IPS-NIHi7 (cell line): ENCODE data around the gene C13orf46.
"Not testable (repeated sequence)": the region's sequence is repeated elsewhere in the genome, so short reads cannot be mapped to it uniquely, and the experiment has no call there.

Experiments used
- DNase-seq: peaks from one replicate; pipeline ENCODE4 v3.0.0; 2012; ENCODE audit warnings: mixed read lengths; ENCODE audit errors: extremely low spot score

Gene C13orf46

DNA sequence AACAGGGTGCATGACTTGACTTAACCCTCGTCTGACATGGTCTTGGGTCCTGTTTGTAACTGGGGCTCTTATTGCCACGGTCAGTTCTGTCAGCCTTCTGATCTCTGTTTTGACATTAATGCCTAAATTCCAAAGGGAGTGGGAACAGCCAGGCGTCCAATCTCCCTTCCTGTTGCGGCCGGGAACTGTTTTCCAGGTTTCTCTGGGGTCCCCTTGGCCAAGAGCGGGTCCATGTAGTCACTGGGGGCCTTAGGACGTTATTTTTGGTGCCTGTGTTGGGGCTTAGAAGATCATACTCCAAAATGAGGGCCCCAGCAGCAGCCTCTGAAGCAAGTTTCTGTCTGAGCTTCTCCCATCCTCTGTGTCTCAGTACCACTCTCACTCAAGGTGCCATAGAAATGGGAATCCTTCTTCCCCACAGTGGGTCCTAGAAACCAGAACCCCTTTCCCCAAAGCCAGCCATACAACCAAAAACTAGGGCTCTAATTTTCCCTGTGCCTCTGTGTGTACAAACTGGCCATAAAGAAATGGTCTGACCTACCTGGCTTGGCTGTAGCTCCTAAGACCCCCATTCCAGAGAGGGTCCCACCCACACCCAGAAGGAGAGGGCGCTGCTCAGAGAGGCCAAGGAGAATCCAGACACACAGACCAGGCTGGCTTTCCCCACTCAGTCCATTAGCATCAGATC lies 50.4 kb downstream of the C13orf46 start:
- no peak for DNase-seq

DNA sequence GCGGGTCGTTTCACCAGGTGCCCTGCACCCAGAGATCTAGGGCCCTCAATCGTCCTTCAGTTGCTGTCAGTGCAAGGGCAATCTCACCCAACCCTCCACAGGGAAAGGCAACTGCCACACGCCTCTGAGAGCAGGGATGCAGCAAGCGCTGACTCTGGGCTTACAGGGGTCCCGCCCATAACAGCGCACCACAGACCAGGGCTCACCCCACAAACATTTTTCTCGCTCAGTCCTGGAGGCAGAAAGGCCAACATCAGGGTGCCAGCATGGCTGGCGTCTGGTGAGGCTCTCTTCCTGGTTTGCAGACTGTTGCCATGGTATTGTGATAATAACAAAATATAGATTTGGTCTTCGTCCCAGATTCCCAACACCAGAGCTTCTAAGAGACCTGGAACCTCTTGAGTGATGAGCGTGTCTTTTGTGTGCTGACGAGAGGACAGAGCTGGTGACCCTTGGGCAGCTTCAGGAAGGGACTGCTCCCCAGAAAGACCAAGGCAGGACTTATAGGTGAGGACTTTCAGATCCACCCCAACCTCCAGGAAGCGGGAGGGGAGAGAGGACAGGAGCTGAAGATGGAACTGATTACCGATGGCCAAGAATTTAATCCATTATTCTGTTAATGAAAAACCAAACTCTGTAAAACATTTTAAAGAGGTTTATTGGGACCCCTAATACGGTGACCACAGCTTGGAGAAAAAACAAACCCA lies 51.3 kb downstream of the C13orf46 start:
- no peak for DNase-seq

DNA sequence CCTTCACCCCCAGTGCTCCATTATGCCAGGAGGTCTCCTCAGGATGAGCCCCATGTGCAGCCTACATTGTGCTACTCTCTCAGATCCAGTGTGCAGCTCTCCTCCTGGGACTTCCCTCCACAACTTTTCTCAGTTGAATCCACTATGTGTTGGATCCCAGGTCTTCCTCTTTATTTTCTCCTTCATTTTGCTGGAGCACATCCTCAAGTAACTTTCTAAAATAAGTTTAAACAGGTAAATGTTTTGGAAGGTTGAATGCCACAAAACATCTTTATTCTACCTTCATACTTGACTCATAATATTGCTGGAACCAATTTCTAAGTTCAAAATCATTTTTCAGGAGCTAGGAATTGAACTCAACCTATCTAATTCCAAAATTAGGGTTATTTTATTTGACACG lies 52.1 kb downstream of the C13orf46 start:
- DNase-seq, result no peak

GRCh38 chr13:113920606-113921286 lies 53.1 kb downstream of the C13orf46 start:
- no peak for DNase-seq

DNA sequence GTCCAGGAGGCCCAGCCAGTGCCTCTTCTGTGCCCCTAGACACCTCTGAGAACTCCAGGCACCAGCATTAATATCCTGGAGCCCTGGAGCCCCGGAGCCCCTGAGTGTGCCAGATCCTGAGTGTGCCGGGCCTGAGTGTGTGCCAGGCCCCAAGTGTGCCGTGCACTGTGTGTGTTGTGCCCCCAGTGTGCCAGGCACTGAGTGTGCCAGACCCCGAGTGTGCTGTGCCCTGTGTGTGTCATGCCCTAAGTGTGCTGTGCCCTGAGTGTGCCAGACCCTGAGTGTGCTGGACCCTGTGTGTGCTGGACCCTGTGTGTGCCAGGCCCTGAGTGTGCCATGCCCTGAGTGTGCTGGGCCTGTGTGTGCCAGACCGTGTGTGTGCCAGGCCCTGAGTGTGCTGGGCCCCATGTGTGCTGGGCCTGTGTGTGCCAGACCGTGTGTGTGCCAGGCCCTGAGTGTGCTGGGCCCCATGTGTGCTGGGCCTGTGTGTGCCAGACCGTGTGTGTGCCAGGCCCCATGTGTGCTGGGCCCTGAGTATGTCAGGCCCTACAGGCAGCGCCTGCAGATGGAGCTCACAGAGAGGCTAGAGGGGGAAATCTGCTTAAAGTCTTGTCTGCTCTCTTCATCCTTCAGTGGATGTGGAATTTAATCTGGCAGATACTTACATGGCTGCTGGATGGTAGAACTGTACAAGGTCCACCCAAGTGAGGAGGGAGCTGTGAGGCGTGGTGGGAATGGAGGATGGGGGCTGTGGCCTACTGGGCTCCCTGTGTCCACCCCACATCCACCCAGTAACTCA lies 53.9 kb downstream of the C13orf46 start:
- DNase-seq, result no peak

- DNase-seq, result no peak
Observed at GRCh38 chr13:113918981-113919701, 54.7 kb downstream of the C13orf46 start.

GRCh38 chr13:113918580-113918979 lies 55.3 kb downstream of the C13orf46 start:
- no peak for DNase-seq

DNA sequence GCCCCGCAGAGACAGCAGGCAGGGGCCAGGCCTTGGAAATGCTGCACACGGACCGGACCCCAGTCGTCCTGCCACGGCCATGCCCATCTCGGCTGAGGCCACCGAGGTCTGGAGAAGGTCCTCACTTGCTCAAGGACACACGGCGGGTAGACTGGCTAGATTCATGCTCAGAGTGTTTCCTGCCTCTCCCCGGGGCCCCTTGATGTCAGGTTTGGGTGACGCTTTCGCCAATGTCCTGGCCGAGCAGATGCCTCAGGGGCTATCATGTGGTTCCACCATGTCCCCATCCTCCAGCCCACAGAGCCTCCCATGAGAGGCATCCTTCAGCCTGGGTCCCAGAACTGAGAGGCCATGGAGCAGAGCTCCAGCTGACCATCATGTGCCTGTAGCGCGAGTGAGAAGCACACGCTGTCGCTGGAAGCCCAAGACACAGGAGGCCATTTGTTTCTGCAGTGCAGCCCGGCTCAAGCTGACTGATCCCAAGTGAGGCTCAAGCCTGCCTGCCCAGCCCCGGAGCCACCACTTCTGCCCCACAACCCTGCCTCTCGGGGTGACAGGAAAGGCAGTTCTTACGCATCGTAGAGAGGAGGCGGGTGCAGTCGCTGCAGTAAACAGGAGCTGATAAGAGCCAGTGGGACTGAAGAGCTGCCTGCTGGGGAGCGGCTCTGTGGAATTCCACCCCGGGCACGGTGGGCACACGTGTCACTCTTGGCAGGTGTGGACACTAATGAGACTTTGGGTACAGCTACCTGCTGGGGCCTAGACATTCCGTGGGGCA lies 56.1 kb downstream of the C13orf46 start:
- no peak for DNase-seq

DNA sequence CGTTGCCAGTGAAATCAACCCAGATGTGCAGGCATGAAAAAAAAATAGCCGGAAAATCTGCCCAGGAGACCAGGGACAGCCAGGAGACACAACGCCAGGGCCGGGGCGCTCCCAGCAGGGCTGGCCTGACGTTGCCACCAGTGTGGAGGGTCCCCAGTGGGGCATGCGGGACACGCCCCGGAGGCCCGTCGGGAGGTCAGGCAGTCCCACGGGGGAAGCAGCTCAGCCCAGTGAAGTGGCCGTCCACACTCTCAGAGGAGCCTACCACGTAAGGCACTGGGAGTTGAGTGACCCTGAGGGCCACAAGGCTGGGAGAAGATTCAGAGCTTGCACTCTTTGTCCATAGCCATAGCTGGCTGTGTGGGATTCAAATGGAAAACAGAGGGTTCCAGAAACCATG lies 56.8 kb downstream of the C13orf46 start:
- no peak for DNase-seq

- no peak for DNase-seq
Observed at GRCh38 chr13:113916330-113916815, 57.5 kb downstream of the C13orf46 start.

DNA sequence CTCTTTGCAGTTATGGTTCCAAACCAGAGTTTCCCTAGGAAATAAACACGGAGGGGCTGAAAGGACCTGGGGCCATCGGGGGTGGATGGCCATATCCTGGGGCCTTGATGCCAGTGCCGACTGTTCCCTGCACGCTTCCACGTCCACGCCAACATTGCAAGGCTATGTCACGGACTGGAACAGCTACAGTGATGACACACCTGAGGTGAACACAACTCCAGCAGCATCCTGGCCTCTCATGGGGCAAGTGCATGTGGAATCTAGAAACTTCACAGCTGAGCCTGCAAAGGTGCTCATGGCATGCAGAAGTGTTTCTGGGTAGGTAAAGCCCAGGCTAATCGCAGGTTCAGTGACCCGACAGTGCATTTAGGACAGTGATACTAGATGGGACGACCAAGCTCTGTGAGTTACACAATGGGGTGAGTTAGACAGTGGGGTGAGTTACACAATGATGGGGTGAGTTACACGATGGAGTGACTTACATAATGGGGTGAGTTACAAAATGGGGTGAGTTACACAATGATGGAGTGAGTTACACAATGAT lies 58.0 kb downstream of the C13orf46 start:
- DNase-seq, result no peak

GRCh38 chr13:113915012-113915763 lies 58.7 kb downstream of the C13orf46 start:
- no peak for DNase-seq

GRCh38 chr13:113914333-113915011 lies 59.4 kb downstream of the C13orf46 start:
- DNase-seq, result no peak

- DNase-seq, result not testable (repeated sequence)
Observed at GRCh38 chr13:113913838-113914237, 60.0 kb downstream of the C13orf46 start.

GRCh38 chr13:113913408-113913807 lies 60.5 kb downstream of the C13orf46 start:
- not testable (repeated sequence) for DNase-seq

GRCh38 chr13:113912596-113912995 lies 61.3 kb downstream of the C13orf46 start:
- DNase-seq, result no peak

- no peak for DNase-seq
Observed at GRCh38 chr13:113907635-113908617, 66.0 kb downstream of the C13orf46 start.

DNA sequence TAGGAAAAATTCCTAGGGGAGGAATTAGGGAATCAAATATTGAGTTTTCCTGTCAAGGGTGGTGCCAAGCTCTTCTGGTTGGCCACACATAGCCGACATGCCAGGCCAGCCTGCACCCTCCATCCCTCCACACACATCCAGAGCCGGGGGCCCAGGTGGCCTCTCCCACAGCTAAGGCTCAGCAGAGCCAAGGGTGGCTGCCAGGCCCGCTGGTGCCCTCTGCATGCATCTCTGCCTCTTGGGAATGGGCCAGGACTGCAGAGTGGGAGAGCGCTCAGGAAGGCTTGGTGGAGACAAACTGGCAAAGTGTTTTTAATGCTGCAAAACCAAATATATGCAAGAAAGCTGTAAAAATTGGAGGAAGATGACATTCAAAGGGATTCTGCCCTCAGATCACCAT lies 67.3 kb downstream of the C13orf46 start:
- DNase-seq, result no peak
